GDM1 (cell line): ENCODE data around the gene MT2A.
A peak's percentile ranks its signal among the peaks of the same experiment; 100 is the strongest.

Source experiments
- DNase-seq: peaks from one replicate; lab custom pipeline; 2025; lab: John Stamatoyannopoulos, UW

The MT2A gene

GRCh38 chr16:56600398-56600999 is 7.9 kb upstream of the MT2A start:
- DNase-seq: no peak

- DNase-seq: no peak
Observed at GRCh38 chr16:56601325-56601724, 7.1 kb upstream of the MT2A start.

GRCh38 chr16:56603589-56603988 is 4.8 kb upstream of the MT2A start:
- DNase-seq: no peak

- DNase-seq: no peak
Observed at GRCh38 chr16:56604966-56605365, 3.4 kb upstream of the MT2A start.

GRCh38 chr16:56605475-56605874 is 2.9 kb upstream of the MT2A start:
- DNase-seq: no peak

- no peak for DNase-seq
Observed at GRCh38 chr16:56606071-56606475, 2.3 kb upstream of the MT2A start.

GRCh38 chr16:56606476-56607108 is 1.8 kb upstream of the MT2A start:
- no peak for DNase-seq

- no peak for DNase-seq
Observed at GRCh38 chr16:56607109-56607618, 1.2 kb upstream of the MT2A start.

- DNase-seq: no peak
Observed at GRCh38 chr16:56607675-56608042, 725 bp upstream of the MT2A start.

- DNase-seq: no peak
Observed at GRCh38 chr16:56608876-56609462, 585 bp downstream of the MT2A start.

- peak; percentile 61 for DNase-seq
Observed at GRCh38 chr16:56609463-56609921, 1.1 kb downstream of the MT2A start.

GRCh38 chr16:56610017-56610608 is 1.7 kb downstream of the MT2A start:
- no peak for DNase-seq

- DNase-seq: no peak
Observed at GRCh38 chr16:56610609-56611111, 2.3 kb downstream of the MT2A start.

- DNase-seq: no peak
Observed at GRCh38 chr16:56611281-56611833, 3.0 kb downstream of the MT2A start.

- DNase-seq: no peak
Observed at GRCh38 chr16:56613706-56614105, 5.3 kb downstream of the MT2A start.

GRCh38 chr16:56614549-56614991 is 6.2 kb downstream of the MT2A start:
- DNase-seq: no peak

- DNase-seq: no peak
Observed at GRCh38 chr16:56615353-56615752, 7.0 kb downstream of the MT2A start.

GRCh38 chr16:56616608-56617211 is 8.3 kb downstream of the MT2A start:
- no peak for DNase-seq

GRCh38 chr16:56617212-56618085 is 9.1 kb downstream of the MT2A start:
- no peak for DNase-seq

GRCh38 chr16:56618138-56618537 is 9.8 kb downstream of the MT2A start:
- DNase-seq: no peak

- no peak for DNase-seq
Observed at GRCh38 chr16:56620339-56620897, 12.0 kb downstream of the MT2A start.
